Measurements from ENCODE around the gene SF3A2.
A peak's percentile ranks its signal among the peaks of the same experiment; 100 is the strongest.

Gene SF3A2

GRCh38 chr19:2208975-2209374, 27.6 kb upstream of the SF3A2 start:
- no peak for DNase-seq

DNA sequence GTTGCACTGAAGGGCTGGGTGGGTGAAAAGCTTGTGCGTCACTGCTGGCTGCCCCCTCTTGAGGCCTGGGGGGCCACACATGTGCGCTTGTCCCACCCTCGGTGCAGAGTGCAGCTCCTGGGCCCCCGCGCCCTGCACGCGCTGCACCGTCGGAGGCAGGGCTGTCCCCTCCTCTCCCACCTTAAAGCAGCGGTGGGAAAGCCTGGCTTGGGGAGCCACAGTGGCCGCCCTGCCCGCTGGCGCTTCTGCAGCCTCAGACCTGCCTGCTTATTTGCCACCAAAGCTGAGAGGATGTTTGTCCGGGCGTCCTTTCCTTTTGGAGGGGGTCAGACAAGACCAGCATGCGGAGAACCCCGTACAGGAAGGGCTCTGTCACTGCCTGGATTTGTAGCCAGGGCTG, 27.2 kb upstream of the SF3A2 start:
- DNase-seq, result no peak

- DNase-seq, result no peak
Observed at GRCh38 chr19:2210206-2210605, 26.4 kb upstream of the SF3A2 start.

GRCh38 chr19:2210987-2211740, 25.5 kb upstream of the SF3A2 start:
- DNase-seq, result no peak

- DNase-seq, result no peak
Observed at GRCh38 chr19:2212861-2213711, 23.5 kb upstream of the SF3A2 start.

DNA sequence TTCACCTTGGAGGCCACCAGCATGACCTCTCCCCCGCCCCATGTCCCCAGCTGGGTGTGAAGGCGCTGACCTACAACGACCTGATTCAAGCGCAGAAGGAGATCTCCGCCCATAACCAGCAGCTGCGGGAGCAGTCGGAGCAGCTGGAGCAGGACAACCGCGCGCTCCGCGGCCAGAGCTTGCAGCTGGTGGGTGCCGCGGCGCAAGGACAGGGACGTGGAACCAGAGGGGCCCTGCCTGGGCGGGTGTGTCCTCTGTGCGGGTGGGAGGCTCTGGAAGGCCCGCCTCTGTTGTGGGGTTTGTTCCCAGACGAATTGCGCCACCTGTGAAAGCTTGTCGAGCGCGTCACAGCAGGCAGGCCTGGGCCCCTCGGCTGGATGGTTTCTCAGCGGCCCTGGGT, 22.8 kb upstream of the SF3A2 start:
- DNase-seq, result no peak

GRCh38 chr19:2214251-2214650, 22.4 kb upstream of the SF3A2 start:
- DNase-seq, result no peak

DNA sequence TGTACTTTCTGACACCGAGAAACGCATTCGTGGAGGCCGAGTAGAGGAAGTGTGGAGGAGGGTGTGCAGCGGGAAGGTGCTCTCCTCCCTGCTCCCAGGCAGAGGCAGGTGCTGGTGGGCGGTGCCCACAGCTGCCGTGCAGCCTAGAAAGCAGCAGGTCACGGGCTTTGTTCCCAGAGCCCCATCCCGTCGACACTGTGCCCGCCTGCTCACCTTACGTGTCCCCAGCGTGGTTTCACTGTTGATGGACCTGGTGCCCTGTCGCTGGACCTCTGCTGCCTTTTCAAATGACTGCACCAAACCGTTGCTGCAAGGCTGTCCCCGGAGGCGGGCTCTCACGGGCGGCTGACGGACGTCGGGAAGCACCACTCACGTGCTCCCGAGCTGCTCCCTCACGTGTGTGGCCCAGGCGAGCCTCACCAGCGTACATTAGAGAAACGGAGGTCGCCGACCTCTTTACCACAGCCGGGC, 21.3 kb upstream of the SF3A2 start:
- no peak for DNase-seq

GRCh38 chr19:2216361-2217225, 20.0 kb upstream of the SF3A2 start:
- no peak for DNase-seq

- no peak for DNase-seq
Observed at GRCh38 chr19:2217591-2217990, 19.0 kb upstream of the SF3A2 start.

DNA sequence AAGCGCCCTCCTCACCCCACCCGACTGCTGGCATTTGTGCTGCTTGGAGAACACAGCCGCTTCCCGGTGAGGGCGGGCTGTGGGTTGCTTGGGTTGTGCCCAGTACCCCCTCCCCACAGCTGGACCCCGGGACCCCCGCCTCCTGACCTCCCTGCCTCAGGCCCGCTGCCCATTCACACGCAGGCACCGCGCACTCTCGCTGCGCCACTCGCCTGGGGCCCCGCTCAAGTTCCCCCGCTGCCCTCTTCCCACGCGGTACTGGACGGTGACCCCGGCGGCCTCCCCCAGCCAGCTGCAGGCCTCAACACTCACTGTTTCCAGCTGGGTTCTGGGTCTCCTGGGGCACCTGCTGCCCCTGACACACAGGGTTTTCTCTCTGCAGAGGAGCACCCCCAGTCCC, 16.9 kb upstream of the SF3A2 start:
- no peak for DNase-seq

DNA sequence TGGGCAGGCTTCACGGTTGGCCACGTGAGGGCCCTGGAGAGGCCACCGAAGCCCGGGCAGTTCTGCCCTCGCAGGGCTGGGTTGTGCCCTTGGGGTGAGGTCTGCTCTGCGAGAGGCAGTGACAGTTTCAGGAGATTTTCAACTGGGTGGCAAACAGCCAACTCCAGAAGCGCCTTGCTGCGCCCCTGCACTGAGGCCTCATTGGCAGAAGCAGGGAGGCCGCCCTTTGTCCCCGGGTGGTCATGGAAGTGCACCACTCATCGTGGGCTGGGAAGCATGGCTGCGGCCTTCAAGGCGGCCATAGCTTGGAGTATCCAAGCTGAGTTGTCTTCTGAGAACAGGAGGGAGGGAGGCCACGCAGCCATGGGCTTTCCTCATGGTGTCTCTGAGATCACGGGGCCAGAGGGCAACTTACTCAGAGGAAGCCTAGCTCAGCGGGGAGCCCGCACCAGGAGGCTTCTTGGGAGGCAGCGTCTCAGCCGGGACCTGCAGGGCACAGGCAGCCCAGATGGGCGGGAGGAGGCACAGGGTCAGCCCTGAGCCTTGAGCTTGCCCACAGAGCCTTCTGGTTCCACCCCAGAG, 15.3 kb upstream of the SF3A2 start:
- DNase-seq, result no peak

DNA sequence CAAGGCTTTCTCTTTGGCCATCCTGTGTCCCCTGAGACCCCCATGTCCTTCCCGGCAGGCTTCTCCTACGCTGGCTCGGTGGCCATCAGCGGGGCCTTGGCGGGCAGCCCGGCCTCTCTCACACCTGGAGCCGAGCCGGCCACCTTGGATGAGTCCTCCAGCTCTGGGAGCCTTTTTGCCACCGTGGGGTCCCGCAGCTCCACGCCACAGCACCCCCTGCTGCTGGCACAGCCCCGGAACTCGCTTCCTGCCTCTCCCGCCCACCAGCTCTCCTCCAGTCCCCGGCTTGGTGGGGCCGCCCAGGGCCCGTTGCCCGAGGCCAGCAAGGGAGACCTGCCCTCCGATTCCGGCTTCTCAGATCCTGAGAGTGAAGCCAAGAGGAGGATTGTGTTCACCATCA, 14.7 kb upstream of the SF3A2 start:
- no peak for DNase-seq

GRCh38 chr19:2223391-2223790, 13.2 kb upstream of the SF3A2 start:
- no peak for DNase-seq

DNA sequence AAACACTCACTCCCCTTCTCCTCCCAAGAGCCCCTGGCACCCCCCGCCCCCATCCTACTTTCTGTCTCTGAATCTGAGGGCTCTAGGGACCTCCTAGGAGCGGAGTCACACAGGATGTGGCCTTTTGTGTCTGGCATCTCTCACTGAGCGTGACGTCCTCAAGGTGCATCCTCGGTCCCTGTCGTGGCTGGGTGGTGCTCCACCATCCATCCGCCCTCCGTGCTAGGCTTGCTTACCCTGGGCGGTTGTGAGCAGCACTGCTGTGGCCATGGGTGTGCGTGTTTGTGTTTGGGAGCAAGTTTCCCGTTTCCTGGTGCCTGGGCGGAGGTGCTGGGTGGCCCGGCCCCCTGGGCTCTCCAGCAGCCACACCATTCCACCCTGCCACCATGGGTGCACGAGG, 12.7 kb upstream of the SF3A2 start:
- DNase-seq, result no peak

- DNase-seq, result no peak
Observed at GRCh38 chr19:2224754-2225349, 11.8 kb upstream of the SF3A2 start.

- no peak for DNase-seq
Observed at GRCh38 chr19:2225415-2226050, 11.1 kb upstream of the SF3A2 start.

- DNase-seq, result no peak
Observed at GRCh38 chr19:2226051-2226839, 10.4 kb upstream of the SF3A2 start.

- DNase-seq, result no peak
Observed at GRCh38 chr19:2226840-2227360, 9.7 kb upstream of the SF3A2 start.

DNA sequence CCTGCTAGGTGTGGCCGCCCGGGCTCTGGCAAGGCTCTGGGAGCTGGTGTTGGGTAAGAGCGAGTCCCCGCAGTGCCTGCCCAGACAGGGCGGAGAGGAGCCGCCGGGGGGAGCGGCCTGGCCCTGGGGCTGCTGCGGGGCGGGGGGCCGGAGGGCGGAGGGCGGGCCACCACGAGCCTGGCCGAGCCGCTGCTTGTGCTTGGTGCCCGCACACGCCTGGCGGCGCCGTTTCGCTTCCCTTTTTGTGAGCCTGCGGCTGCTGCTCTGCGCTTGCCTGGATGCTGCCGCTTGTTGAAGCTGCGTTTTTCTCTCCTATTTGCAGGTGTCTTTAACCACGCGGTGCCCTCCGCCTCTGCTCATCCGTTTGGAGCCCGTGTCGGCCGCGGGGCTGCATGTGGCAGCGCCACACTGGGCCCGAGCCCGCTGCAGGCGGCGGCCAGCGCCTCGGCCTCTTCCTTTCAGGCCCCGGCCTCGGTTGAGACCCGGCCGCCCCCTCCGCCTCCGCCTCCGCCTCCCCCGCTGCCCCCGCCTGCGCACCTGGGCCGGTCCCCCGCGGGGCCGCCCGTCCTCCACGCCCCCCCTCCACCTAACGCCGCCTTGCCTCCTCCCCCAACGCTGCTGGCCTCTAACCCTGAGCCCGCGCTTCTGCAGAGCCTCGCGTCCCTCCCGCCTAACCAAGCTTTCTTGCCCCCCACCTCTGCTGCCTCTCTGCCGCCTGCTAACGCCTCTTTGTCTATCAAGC, 9.0 kb upstream of the SF3A2 start:
- DNase-seq, result peak; percentile 89
